H7 (cell line): ENCODE measurements around the gene DSE. TPM values are rescaled to one million over a fixed set of nuclear protein-coding genes. Genes with fewer than 3 reads are reported as not detected.

Experiments used
- total RNA-seq: library from RNA; depleted of rRNA; stranded (reverse); fragments of >200 nt; shearing (Covaris generic); gene quantifications from 2 replicates; pipeline ENCODE4 v1.2.3, GENCODE V29; 2014; rRNA removed

Gene DSE
- total RNA-seq, 1 experiment from 2014 or later: 39.5 TPM

Other genes starting within 250 kb of the DSE start
- 0.04 TPM in 1 of 2 replicates, not detected in the other for gene COL10A1, start 244.8 kb upstream of the DSE start, total RNA-seq
- 8.1 and 14.9 TPM in 2 replicates for gene TSPYL4, start 116.9 kb upstream of the DSE start, total RNA-seq
- gene TSPYL1, start 91.0 kb upstream of the DSE start, total RNA-seq: 46.8 and 51.0 TPM in 2 replicates
- 0.45 and 2.1 TPM in 2 replicates for gene CALHM6, start 90.4 kb downstream of the DSE start, total RNA-seq
- under 0.01 and 0.04 TPM in 2 replicates for gene CALHM5, start 140.7 kb downstream of the DSE start, total RNA-seq
- not detected in 2 replicates for gene TRAPPC3L, start 174.7 kb downstream of the DSE start, total RNA-seq
- not detected in 2 replicates for gene CALHM4, start 182.8 kb downstream of the DSE start, total RNA-seq
- 31.4 and 36.4 TPM in 2 replicates for gene RWDD1, start 200.6 kb downstream of the DSE start, total RNA-seq
- 0.03 TPM in 1 of 2 replicates, not detected in the other for gene RSPH4A, start 245.5 kb downstream of the DSE start, total RNA-seq